Right hindlimb (tissue), 1 donor: ENCODE measurements around the gene ADSS2.
"Not testable (repeated sequence)": the region's sequence is repeated elsewhere in the genome, so short reads cannot be mapped to it uniquely, and the experiment has no call there.

Experiments used
- DNase-seq: peaks from one replicate; pipeline ENCODE4 v3.0.0-alpha.2; 2018

ADSS2 gene

GRCh38 chr1:244451539-244451950 lies at the start of gene ADSS2:
Gene ADSS2 (minus strand): TSS chr1:244451909. CDS start chr1:244451817, 92 bp downstream.
- DNase-seq: no peak

- not testable (repeated sequence) for DNase-seq
Observed at GRCh38 chr1:244500515-244500914, 48.8 kb upstream of the ADSS2 start.

DNA sequence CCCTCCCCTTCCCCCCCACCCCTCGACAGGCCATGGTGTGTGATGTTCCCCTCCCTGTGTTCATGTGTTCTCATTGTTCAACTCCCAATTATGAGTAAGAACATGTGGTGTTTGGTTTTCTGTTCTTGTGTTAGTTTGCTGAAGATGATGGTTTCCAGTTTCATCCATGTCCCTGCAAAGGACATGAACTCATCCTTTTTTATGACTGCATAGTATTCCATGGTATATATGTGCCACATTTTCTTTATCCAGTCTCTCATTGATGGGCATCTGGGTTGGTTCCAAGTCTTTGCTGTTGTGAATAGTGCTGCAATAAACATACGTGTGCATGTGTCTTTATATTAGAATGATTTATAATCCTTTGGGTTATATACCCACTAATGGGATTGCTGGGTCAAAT lies 47.8 kb upstream of the ADSS2 start:
- not testable (repeated sequence) for DNase-seq

DNA sequence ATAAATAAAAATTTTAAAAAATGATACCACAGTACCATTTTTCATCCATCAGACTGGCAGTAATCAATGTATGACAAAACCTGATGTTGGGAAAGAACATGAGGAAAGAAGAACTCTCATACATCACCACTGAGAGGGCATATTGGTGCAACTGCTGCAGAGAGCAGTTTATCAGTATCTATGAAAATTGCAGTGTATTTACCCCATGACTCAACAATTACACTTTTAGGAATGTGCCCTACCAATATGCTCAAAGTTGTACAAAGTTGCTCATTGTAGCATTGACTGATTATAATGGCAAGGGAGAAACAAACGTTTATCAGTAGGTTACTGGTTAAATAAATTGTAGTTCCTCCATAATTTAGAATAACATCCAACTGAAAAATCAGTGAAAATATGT lies 46.1 kb upstream of the ADSS2 start:
- no peak for DNase-seq

- DNase-seq: no peak
Observed at GRCh38 chr1:244496186-244496585, 44.5 kb upstream of the ADSS2 start.

DNA sequence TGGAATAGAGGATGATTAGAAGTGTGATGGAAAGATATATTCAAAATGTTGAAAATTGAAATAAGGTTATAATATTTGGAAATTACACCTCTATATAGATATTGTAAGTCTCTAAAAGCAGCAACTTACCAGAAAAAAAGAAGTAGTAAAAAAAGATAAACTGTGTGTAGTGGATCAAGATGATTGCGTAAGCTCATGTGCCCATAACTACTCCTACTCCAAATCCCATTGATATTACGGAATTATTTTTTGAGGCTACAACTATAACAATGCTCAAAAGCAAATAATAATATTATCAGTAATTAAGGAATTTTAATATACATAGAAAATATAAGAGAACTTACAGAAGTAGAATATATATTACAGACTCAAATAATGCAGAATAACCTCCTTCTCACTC lies 42.9 kb upstream of the ADSS2 start:
- no peak for DNase-seq

DNA sequence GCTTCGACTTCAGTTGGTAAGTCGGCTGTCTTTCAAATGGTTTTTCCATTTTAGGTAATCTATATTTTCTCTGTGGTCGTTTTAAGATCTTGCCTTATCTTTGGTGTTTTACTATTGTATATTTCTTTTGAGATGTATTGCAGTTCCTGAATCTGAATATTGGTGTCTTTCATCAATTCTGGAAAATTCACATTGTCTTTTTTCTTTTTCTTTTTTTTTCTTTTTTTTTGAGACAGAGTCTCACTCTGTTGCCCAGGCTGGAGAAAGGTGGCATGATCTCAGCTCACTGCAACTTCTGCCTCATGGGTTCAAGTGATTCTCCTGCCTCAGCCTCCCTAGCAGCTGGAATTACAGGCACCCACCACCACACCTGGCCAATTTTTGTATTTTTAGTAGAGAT lies 33.3 kb upstream of the ADSS2 start:
- DNase-seq: not testable (repeated sequence)

DNA sequence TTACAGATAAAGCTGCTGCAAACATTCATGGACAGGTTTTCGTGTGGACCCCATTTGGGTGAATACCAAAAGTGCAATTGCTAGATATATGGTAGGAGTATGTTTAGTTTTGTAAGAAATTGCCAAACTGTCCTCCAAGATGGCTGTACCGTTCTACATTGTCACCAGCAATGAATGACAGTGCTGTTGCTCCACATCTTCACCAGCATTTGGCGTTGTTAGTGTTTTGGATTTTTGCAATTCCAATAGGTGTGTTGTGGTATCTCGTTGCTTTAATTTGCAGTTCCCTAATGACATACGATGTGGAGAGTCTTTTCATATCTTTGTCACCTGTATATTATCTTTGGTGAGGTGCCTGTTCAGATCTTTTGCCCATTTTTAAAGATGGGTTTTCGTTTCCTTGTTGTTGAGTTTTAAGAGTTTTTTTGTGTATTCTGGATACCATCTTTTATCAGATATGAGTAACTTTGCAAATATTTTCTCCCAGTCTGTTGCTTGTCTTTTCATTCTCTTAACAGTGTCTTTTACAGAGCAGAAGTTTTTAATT lies 21.4 kb upstream of the ADSS2 start:
- DNase-seq: no peak

- DNase-seq: no peak
Observed at GRCh38 chr1:244466724-244467123, 15.0 kb upstream of the ADSS2 start.

GRCh38 chr1:244461245-244462071 lies 9.7 kb upstream of the ADSS2 start, which contains the start of gene CATSPERE:
Gene CATSPERE (plus strand): TSS chr1:244461273. CDS start chr1:244461430, 157 bp downstream.
- peak; percentile 90 for DNase-seq

DNA sequence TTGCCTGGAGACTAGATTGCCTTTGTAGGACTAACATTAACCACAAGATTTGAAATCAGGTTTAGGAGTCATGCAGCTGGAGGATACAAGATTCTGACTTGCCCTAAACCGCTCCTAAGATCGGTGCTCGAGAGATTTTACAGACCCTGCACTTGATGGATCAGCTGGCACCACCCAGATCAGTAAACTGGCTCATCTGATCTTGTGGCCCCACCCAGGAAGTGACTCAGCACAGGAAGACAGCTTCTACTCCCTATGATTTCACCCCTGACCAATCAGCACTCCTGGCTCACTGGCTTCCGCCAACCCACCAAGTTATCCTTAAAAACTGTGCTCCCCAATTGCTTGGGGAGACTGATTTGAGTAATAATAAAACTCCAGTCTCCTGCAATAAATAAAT lies 8.5 kb upstream of the ADSS2 start:
- no peak for DNase-seq

DNA sequence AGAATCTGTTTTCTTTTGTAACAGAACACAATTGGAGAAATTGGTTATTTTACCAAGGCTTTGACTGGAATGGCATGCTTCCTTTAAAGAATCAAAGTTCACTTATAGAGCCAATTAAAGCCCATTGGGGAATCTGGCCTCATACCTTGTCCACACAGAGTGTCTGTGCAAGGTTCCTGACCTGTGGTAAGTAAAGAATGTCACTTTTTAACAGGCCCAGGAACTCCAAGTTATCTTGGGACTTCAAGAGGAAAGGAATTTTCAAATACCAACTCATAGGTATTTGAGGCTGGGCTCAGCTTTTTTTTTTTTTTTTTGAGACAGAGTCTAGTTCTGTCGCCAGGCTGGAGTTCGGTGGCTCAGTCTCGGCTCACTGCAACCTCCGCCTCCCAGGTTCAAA lies 7.1 kb upstream of the ADSS2 start:
- no peak for DNase-seq

GRCh38 chr1:244456586-244456985 lies 4.9 kb upstream of the ADSS2 start:
- DNase-seq: no peak

DNA sequence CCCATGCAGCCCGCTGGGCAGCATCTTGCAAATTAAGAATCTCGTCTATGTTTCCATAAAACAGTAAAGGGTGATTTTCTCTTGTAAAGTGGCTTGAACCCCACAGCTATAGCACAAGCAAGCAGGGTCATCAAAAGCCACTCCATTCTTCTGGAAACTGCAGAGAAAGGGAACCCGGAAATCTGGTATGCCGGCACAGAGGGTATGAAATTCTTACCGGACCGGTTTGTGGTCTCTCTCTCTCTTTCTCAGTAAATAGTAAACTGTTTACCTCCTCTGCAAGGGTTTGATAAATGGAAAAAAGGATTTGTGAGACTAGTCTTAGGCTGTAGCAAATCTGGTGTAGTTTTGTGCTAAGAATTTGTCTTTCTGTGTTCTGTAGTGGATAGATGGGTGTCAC lies 2.7 kb upstream of the ADSS2 start:
- DNase-seq: no peak

DNA sequence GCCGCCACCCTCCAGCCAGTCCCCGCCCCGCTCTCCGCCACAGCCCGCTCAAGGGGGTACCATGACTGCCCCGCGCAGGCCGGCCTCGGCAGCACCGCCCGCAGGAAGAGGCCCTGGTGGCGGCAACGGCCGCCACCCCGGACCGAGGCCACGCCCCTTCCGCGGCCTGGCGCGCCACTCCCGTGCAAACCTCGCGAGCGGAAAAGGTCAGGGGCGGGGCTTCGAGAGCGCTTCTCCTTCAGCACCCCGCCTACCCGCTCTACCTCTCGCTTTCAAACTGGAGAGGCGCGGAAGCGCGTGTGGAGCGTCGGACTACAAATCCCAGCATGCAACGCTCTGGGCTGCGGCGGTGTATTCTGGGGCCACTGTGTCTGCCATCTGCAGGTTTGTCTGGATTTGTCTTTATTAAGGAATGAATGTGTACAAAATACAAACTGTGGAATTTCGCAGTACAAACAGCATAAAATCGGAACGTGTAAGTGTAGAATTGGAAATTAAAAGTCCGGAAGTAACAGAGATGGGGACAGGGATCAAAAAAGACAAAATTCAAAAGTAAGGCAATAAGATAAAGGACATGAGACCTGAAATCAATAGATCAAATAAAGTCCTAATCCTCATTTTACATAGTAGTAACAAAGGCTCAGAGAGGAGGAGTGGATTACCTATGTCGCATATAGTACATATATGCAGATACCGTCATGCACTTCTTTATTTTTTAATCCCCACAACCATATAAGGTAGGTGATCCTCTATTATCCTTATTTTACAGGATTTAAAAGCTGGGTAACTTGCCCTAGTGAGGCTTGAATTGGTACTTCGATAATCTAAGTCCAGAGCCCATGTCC lies 464 bp upstream of the ADSS2 start:
- peak; percentile 99 for DNase-seq

DNA sequence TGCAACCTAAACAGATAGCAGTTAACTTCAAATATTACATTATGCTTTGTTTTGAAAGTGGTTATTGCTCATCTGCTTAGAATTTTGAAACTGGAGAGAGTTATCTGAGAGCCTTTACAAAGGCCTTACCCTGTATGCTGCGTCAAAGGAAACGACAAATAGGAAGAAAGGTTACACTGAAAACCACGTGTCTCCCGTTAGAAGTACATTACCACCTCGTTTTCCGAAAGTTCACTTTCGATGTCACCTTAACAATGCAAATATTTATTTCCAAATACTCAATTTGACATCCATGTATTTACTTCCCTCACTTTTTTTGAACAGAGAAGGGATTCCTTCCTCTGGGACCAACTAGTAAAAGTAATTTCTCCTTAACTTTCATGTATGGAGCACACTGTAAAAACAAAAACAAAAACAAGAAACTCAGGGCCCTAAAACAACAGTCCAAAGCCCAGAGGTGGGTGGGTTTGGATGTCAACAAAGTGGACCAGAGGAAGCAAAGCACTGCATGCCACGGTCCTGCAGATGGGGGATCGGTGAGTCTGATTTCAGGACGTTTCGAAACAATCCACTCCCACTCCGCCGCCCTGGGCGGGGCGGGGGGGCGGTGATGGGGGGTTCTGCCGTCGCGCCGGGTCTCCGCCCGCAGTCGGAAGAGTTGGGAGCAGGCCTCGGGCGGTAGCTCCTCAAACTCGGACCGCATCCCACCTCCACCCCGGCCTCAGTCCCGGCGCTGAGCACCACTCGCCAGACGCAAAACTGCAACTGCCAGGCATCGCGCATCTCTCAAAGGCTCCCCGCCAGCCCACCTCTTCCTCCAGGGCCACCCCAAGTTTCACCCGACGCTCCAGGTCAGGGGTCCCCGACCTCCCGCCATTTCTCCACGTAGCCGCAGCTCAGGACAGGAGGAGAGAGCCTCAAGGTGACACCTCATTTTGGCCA lies 841 bp downstream of the ADSS2 start:
- DNase-seq: peak; percentile 77

GRCh38 chr1:244449936-244450508 lies 1.7 kb downstream of the ADSS2 start:
- no peak for DNase-seq

- DNase-seq: no peak
Observed at GRCh38 chr1:244448279-244449036, 3.3 kb downstream of the ADSS2 start.

- DNase-seq: no peak
Observed at GRCh38 chr1:244447552-244447951, 4.2 kb downstream of the ADSS2 start.

DNA sequence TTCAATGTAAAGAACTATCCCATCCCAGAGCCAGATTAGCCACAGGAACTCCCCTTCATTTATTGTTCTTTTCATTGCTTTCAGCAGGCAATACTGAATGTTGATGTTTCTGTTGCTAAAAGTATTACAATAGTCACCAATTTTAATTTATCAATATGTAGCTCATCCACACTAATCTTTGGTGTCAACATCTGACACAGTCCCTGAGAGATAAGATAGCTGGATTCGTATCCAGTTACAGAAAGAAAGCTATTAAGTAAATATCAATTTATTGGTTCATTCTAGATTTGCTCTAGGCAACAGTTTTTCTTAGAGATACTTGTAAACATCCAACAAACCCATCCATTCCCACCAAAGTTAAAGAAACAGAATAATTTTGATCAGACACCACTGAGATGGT lies 4.7 kb downstream of the ADSS2 start:
- no peak for DNase-seq
